GM10847 (cell line): Measurements from ENCODE around the gene MYCN.

Source experiments
- POLR2A ChIP-seq: IDR thresholded peaks from 2 replicates; pipeline ENCODE4 v1.6.1; 2011; ENCODE audit not compliant: insufficient read length; ENCODE audit errors: extremely low read depth

Gene MYCN

DNA sequence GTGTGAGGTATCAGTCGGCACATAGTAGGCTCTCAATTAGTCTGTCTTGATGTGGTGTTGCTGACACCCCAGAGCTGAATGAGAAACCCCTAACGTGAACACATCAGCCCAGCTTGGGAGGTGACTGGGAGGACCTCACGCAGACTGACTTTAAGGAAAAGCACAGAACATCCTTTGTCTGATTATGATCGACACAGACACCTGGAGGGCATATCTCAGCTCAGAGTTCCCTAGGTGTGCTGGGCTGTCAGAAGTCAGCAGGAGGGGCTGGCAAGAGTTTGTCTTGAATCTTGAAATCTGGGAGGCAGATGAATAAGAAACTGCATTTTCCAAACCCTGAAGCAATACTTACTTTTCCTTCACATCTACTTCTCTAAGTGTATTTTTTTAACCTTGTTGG, 16.8 kb upstream of the MYCN start:
- no peak for TF ChIP-seq POLR2A

DNA sequence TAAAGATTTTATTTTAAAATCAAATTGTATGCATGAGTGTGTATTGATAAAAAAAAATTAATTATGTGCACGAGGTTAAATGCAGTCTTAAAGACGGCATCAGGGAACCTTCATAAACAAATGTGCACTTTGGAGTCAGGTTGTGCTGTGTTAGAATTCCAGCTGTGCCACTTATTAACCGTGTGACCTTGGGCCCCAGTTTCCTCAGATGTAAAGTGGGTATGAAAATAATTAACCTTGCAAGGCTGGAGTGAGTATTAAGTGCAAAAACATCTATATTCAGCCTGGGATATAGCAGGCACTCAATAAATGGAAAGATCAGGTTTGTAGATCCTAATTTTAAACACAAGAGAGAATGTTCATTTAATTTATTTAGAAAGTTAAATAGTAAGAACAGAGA, 14.5 kb upstream of the MYCN start:
- TF ChIP-seq POLR2A: no peak

DNA sequence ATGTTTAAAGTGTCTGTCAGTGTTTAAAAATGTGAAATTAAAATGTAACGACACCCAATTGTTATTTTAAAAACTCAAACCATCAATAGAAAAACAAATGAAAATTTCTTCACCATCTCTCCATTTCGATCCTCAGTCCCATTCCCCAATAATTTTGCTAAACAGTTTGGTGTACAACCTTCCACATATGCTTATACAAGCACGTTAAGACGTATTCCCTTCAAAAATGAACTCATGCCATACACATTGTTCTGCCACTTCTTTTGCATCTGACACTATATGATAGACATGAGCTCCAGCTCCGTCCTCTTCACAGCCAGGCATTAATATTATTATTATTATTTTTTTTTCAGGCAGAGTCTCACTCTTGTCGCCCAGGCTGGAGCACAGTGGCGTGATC, 14.1 kb upstream of the MYCN start:
- TF ChIP-seq POLR2A: no peak

DNA sequence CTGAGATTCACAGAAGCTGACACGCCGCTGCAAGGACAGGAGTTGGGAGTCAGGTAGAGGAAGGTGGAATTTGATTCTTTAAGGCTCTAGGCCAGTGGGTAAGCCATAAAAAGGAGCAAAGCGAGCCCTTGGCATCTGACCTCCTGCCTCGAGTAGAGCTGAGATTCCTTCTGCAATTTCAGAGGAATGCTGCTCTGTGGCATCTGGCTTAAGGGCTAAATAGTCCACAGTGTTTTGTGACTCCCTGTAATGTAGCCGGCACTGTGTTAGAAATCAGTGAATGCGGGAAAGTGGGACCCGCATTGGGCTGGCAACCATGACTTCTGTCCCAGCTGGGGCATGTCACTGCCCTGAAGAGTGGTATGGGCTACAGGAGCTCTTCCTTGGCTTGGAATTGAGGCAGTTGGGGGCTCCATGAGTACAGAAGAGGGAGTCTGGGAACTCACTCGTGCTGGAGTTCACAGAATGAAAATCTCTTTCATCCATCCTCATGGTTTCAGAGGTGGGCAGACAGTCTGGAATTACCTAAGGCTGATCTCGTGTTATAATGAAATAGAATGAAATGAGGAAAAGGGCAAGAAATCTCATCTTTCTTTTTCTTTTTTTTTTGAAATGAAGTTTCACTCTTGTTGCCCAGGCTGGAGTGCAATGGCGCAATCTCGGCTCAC, 12.7 kb upstream of the MYCN start:
- no peak for TF ChIP-seq POLR2A

DNA sequence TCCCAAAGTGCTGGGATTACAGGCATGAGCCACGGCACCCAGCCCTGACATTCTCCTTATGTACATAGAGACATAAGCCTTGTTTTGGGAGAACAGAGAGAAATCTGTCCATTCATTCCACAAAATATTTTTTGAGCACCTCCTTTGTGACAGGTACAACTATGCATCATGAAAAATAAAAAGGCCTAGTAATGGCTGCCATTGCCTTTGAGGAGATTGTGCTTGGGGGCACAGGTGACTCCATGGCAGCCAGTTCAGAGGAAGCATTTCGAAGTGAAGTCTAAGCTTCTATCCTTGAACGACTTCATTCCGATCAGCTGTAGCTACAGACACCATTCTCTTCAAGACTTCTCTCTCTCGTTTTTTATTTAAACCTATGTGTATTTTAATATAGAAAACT, 10.5 kb upstream of the MYCN start:
- no peak for TF ChIP-seq POLR2A

DNA sequence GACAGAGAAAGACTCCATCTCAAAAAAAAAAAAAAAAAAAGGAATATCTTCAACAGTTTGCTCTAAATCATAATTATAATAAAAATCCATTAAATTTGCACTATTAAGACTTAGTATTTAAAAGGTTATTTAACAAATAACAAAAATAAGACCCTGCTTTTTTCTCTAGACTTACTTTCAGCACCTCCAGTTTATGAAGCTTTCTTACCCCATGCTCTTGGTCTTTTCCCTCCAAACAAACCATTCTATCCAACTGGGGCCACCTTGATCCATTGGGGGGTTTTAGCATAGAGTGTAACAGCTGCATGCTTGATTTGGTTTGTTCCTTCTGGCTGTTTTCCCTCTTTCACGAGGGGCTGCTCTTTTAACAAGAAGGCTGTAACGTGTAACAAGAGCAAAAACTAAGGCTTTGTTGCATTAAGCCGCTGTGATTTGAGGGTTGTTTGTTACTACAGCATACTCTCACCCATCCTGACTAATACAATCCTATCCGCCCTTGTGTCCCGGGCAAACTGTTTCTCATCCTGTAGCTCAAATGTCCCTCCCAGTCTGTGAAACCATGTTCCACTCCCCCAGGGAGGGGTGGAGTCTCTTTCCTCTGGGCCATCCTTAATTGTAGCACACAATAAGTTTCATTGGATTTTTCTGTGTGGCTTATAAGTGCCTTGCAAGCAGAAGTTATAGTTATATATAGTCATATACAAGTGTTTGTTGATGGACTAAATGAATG, 9.6 kb upstream of the MYCN start:
- no peak for TF ChIP-seq POLR2A

DNA sequence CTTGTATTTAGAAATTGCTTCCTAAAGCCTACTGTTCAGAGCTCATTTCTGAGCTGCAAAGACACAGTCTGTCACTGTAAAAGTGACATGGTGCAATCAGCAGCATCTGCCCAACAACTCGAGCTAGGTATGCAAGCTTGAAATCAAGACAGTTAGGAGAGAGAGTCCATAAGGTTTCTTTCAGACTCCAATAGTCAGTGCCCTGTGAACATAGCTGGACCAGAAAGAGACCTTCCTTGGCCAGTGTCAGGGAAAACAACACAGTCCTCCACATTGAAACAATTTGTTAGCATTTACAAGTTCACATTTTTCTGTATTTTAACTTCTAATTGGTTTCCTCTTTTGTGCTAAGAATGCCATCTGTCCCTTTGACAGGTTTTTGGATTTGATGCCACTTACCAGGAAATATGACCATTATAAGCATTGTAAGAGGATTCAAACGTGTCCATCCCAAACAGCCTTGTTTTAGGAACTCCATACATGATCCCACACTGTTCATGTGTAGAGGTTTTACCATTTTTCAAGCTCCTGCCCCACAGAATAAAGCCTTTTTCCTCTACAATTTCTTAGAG, 8.9 kb upstream of the MYCN start:
- no peak for TF ChIP-seq POLR2A

DNA sequence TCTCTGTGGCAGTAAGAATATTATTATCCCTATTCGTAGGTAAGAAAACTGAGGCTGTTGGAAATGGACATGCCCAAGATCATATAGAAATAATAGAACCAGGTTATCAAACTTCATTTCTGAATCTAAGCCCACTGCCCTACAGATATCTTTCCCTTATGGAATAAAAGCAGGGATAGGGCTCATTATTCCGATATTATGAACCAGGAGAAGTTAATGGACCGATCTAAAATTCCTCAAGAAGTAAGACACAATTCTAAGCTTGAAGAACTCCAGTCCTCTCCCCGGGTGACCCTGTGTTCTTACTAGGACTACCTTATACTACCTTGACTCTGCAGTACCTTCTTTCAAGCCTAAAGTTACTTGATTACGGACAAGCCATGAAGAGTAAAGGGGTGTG, 8.4 kb upstream of the MYCN start:
- TF ChIP-seq POLR2A: no peak

DNA sequence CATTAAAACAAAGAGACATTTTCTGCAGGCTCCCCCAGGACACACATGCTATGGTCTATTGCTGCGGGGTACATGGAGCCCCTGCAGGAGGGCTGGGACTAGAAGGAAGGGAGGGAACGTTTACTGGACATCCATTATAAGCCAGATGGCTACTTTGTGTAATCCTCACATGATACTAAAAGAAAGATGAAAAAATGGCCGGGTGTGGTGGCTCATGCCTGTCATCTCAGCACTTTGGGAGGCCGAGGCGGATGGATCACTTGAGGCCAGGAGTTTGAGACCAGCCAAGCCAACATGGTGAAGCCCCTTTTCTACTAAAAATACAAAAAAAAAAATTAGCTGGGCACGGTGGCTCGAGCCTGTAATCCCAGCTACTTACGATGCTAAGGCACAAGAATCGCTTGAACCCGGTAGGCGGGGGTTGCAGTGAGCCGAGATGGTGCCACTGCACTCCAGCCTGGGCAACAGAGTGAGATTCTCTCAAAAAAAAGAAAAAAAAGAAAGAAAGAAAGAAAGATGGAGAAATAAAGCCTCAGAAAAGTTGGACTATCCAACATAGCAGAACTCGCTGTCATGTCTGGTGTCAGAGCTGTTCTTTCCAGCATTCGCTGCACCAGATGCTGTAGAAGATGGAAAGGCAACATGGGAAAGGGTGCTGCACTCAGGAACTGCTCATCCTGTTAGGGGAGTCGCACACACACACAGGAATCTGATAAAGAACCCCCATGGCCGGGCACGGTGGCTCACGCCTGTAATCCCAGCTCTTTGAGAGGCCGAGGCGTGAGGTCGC, 7.8 kb upstream of the MYCN start:
- no peak for TF ChIP-seq POLR2A

DNA sequence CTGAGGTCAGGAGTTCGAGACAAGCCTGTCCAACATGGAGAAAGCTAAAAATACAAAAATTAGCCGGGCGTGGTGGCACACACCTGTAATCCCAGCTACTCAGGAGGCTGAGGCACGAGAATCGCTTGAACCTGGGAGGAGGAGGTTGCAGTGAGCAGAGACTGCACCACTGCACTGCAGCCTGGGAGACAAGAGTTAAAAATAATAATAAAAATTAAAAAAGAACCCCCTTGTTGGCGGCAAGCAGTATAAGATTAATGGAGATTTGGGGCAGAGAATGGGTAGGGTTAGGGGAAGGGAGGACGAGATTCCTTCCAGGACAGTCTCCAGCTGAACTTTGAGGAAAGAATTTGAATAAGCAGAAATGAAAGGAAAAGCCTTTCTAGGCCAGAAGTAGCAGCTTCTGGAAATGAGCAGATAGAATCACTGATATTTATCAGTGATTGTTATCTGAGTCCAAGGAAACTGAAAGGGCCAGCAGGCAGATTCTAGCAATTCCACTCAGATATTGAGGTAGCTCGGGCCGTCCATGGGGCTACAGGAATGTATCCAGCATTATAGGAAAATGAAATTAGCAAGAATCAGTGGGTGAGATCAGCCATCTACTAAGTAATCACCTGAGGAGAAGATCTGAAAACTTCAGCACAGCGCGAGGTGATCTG, 7.0 kb upstream of the MYCN start:
- no peak for TF ChIP-seq POLR2A

DNA sequence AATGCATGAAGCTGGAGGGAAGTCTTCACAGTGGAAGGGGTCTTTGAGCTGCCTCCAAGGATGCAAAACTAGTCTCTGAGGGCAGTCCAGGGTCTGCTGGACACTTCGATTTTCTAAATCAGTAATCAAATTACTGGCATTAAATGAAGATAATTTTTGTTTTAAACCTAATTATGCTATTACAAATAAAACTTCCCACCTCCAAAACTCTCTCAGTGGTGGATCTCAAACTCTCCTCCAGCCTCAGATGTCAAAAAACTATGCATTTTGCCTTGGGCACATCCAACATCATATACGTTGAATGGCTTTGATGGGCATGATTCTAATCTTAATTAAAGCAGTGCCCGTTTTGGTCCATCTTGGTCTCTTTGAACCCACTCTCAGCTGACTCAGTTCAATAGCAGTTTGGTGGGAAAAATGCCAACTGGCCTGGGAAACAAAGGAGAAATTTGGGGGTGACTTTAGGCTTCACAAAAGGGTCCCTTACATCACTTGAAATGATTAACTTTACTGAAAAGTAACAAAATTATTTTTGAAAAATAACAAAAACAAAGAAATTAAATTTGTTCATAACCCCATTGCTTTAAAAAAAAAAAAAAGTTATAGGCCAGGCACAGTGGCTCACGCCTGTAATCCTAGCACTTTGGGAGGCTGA, 5.9 kb upstream of the MYCN start:
- TF ChIP-seq POLR2A: no peak

DNA sequence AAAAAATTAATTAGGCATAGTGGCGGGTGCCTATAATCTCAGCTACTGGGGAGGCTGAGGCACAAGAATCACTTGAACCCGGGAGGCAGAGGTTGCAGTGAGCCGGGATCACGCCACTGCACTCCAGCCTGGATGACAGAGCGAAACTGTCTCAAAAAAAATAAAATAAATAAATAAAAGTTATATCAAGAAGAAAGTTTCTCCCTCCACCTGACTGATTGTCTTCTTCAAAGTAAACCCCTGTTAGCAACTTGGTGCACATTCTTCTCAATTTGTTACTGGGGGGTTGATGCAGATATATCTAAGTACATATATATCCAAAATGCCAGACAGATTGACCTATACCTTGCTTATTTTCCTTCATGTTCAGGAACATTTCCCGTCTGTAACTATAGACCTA, 5.2 kb upstream of the MYCN start:
- no peak for TF ChIP-seq POLR2A

DNA sequence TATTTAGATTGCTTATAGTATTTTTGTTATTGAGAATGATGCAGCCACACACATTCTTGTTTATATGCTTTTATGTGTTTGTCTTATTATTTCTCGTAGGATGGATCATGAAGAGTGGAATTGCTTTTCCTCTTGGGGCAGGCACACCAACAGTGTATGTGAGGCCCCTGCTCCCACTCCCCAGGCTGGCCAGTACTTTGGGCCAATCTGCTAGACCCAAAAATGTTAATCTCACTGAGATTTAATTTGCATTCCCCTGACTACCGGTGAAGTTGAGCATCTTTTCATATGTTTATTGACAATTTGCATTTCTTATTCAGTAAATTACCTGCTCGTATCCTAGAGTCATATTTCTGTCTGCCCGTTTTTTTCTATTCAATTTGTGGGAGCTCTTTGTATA, 4.7 kb upstream of the MYCN start:
- no peak for TF ChIP-seq POLR2A

DNA sequence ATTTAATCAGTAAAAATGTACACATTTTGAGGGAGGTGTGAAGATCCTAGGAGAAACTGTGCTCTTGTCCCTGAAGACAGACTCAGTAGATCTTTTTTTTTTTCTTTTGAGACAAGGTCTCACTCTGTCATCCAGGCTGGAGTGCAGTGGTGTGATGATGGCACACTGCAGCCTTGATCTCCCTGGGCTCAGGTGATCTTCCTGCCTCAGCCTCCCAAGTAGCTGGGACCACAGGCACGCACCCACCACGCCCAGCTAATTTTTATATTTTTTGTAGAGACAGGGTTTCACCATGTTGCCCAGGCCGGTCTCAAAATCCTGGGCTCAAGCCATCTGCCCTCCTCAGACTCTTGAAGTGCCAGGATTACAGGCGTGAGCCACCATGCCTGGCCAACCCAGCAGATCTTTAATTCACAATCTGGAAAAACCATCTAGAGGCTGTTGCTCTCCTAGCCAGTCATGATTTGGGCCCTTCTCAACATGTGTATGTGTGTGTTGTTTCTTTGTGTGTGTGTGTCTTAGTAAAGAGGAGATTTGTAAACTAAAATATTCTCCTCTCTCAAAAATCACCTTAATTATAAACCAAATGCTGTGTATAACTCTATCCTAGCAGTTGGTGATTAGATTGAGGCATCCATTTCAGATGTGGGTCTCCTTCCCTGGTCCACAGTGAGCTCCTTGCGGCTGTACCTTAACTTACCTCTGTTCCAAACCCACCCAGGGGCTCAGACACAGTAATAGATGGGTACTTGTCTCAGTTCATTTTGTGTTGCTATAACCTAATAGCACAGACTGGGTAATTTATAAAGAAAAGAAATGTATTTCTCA, 3.9 kb upstream of the MYCN start:
- TF ChIP-seq POLR2A: no peak
